NCI-H1694 treated with DMSO at 0.1 percent for 48 hours (cell line): ENCODE measurements around the gene GAL3ST2.
"Not testable (repeated sequence)": the region's sequence is repeated elsewhere in the genome, so short reads cannot be mapped to it uniquely, and the experiment has no call there.

Experiments used
- DNase-seq: peaks from one replicate; lab custom pipeline; 2025; lab: John Stamatoyannopoulos, UW

The GAL3ST2 gene

GRCh38 chr2:241795021-241795999, 18.7 kb downstream of the GAL3ST2 start:
- DNase-seq = no peak

- no peak for DNase-seq
Observed at GRCh38 chr2:241796209-241796608, 19.6 kb downstream of the GAL3ST2 start.

GRCh38 chr2:241796610-241797138, 20.1 kb downstream of the GAL3ST2 start:
- no peak for DNase-seq

- DNase-seq = no peak
Observed at GRCh38 chr2:241797441-241798080, 20.9 kb downstream of the GAL3ST2 start.

GRCh38 chr2:241798081-241798630, 21.5 kb downstream of the GAL3ST2 start:
- DNase-seq = no peak

- DNase-seq = no peak
Observed at GRCh38 chr2:241798631-241799521, 22.3 kb downstream of the GAL3ST2 start.

- no peak for DNase-seq
Observed at GRCh38 chr2:241799522-241800197, 23.0 kb downstream of the GAL3ST2 start.

GRCh38 chr2:241800198-241800903, 23.7 kb downstream of the GAL3ST2 start:
- not testable (repeated sequence) for DNase-seq

GRCh38 chr2:241801611-241802420, 25.2 kb downstream of the GAL3ST2 start:
- DNase-seq = no peak

GRCh38 chr2:241802421-241803318, 26.0 kb downstream of the GAL3ST2 start:
- DNase-seq = no peak

GRCh38 chr2:241803387-241804325, 27.0 kb downstream of the GAL3ST2 start:
- DNase-seq = no peak

- no peak for DNase-seq
Observed at GRCh38 chr2:241804326-241805229, 28.0 kb downstream of the GAL3ST2 start.

- DNase-seq = not testable (repeated sequence)
Observed at GRCh38 chr2:241806217-241806616, 29.6 kb downstream of the GAL3ST2 start.

- DNase-seq = no peak
Observed at GRCh38 chr2:241808051-241808720, 31.6 kb downstream of the GAL3ST2 start.

GRCh38 chr2:241808721-241809382, 32.2 kb downstream of the GAL3ST2 start, which contains the start of gene NEU4:
TSS of gene NEU4 (plus strand) at chr2:241809193. CDS start at chr2:241814485, 5,292 bp downstream.
- no peak for DNase-seq
